GM12878 (cell line): ENCODE data around the gene NBDY. TPM values are rescaled to one million over a fixed set of nuclear protein-coding genes. Genes with fewer than 3 reads are reported as not detected.

Experiments used
- ATF3 ChIP-seq: IDR thresholded peaks from 2 replicates; pipeline ENCODE4 v1.6.1; 2011; ENCODE audit warnings: low read depth, mild to moderate bottlenecking, low read length, moderate library complexity, borderline replicate concordance; ENCODE audit errors: extremely low read depth
- BACH1 ChIP-seq: fragments of 450-650 bp; IDR thresholded peaks from 2 replicates; pipeline ENCODE4 v1.6.1; 2017; ENCODE audit warnings: mild to moderate bottlenecking, borderline replicate concordance
- CUX1 ChIP-seq: IDR thresholded peaks from 2 replicates; pipeline ENCODE4 v1.6.1; 2012; ENCODE audit warnings: improper control_type of control experiment, low read depth, low read length; ENCODE audit not compliant: insufficient replicate concordance
- GABPA ChIP-seq: IDR thresholded peaks from 2 replicates; pipeline ENCODE4 v1.6.1; 2014; ENCODE audit warnings: antibody characterized with exemption, low read depth, mild to moderate bottlenecking, inconsistent platforms
- HDAC2 ChIP-seq: fragments of 200-600 bp; sonication (generic); IDR thresholded peaks from 2 replicates; pipeline ENCODE4 v1.6.1; 2017
- IRF4 ChIP-seq: IDR thresholded peaks from 2 replicates; pipeline ENCODE4 v1.6.1; 2011; ENCODE audit warnings: low read depth, low read length
- JUND ChIP-seq: IDR thresholded peaks from 2 replicates; pipeline ENCODE4 v1.6.1; 2012; ENCODE audit warnings: low read depth, mild to moderate bottlenecking, low read length, improper control_type of control experiment, moderate library complexity
- MAX ChIP-seq: IDR thresholded peaks from 2 replicates; pipeline ENCODE4 v1.6.1; 2012; ENCODE audit warnings: low read depth, low read length, improper control_type of control experiment
- MXI1 ChIP-seq: fragments of 150-350 bp; IDR thresholded peaks from 2 replicates; pipeline ENCODE4 v1.6.1; 2011; ENCODE audit warnings: low read depth, mild to moderate bottlenecking, inconsistent platforms, low read length, improper control_type of control experiment
- MYC ChIP-seq: IDR thresholded peaks from 2 replicates; pipeline ENCODE4 v1.6.1; 2011; ENCODE audit warnings: mild to moderate bottlenecking, low read length, moderate library complexity, inconsistent platforms; ENCODE audit not compliant: insufficient read depth, insufficient replicate concordance, insufficient read length, severe bottlenecking
- NBN ChIP-seq: fragments of 450-650 bp; IDR thresholded peaks from 2 replicates; pipeline ENCODE4 v1.6.1; 2016
- NFYB ChIP-seq: IDR thresholded peaks from 2 replicates; pipeline ENCODE4 v1.6.1; 2011; ENCODE audit warnings: low read depth, mild to moderate bottlenecking, low read length, improper control_type of control experiment, moderate library complexity; ENCODE audit not compliant: insufficient read depth
- NR2C1 ChIP-seq: fragments of 450-650 bp; IDR thresholded peaks from 2 replicates; pipeline ENCODE4 v1.6.1; 2017; ENCODE audit warnings: antibody characterized with exemption, mild to moderate bottlenecking, moderate library complexity
- PML ChIP-seq: IDR thresholded peaks from 2 replicates; pipeline ENCODE4 v1.6.1; 2012; ENCODE audit warnings: low read length, inconsistent platforms
- POLR2A ChIP-seq: IDR thresholded peaks from 2 replicates; pipeline ENCODE4 v1.6.1; 2011; ENCODE audit warnings: low read depth, mild to moderate bottlenecking, low read length
- RELA ChIP-seq: fragments of 450-650 bp; IDR thresholded peaks from 2 replicates; pipeline ENCODE4 v1.8.0; 2014; ENCODE audit warnings: borderline replicate concordance; ENCODE audit not compliant: partially characterized antibody
- SMAD1 ChIP-seq: fragments of 450-650 bp; IDR thresholded peaks from 2 replicates; pipeline ENCODE4 v1.6.1; 2018; ENCODE audit warnings: mild to moderate bottlenecking, low read depth; ENCODE audit not compliant: partially characterized antibody
- SMARCA5 ChIP-seq: fragments of 450-650 bp; IDR thresholded peaks from 2 replicates; pipeline ENCODE4 v1.6.1; 2017; ENCODE audit warnings: mild to moderate bottlenecking
- SMC3 ChIP-seq: IDR thresholded peaks from 2 replicates; pipeline ENCODE4 v1.6.1; 2011; ENCODE audit warnings: low read length, improper control_type of control experiment, borderline replicate concordance
- SUPT20H ChIP-seq: IDR thresholded peaks from 2 replicates; pipeline ENCODE4 v1.6.1; 2011; ENCODE audit warnings: low read depth, mild to moderate bottlenecking, low read length, moderate library complexity, borderline replicate concordance; ENCODE audit not compliant: control insufficient read depth
- TCF12 ChIP-seq: IDR thresholded peaks from 2 replicates; pipeline ENCODE4 v1.6.1; 2011; ENCODE audit warnings: low read depth, mild to moderate bottlenecking, low read length
- TCF7 ChIP-seq: IDR thresholded peaks from 2 replicates; pipeline ENCODE4 v1.6.1; 2014; ENCODE audit warnings: antibody characterized with exemption, borderline replicate concordance
- USF1 ChIP-seq: IDR thresholded peaks from 2 replicates; pipeline ENCODE4 v1.6.1; 2011; ENCODE audit warnings: borderline replicate concordance, low read depth, mild to moderate bottlenecking, moderate library complexity, mixed read lengths, low read length; ENCODE audit not compliant: insufficient read depth; ENCODE audit errors: extremely low read length
- YBX1 ChIP-seq: fragments of 450-650 bp; IDR thresholded peaks from 2 replicates; pipeline ENCODE4 v1.6.1; 2016; ENCODE audit warnings: antibody characterized with exemption
- ZNF207 ChIP-seq: fragments of 450-650 bp; IDR thresholded peaks from 2 replicates; pipeline ENCODE4 v1.6.1; 2014; ENCODE audit warnings: antibody characterized with exemption, mild to moderate bottlenecking, borderline replicate concordance
- ZNF24 ChIP-seq: fragments of 450-650 bp; IDR thresholded peaks from 2 replicates; pipeline ENCODE4 v1.6.1; 2017; ENCODE audit warnings: antibody characterized with exemption, mild to moderate bottlenecking
- polyA plus RNA-seq, 11 experiments: library from polyadenylated mRNA; depleted of rRNA in 4 of 11; unstranded in 6 of 11; stranded (reverse) in 5 of 11; fragments of >200 nt; fragmentation: Nextera tagmentation in 4 of 11; fragmentation: Illumina TruSeq in 1 of 11; extraction: Ambion mirVana in 4 of 11; extraction: Trizol in 1 of 11; gene quantifications; 1 replicate in 1 of 11; 2 replicates in 10 of 11; pipeline versions ENCODE4 v1.2.1 to v1.2.3, GENCODE V29; 2011 to 2016; ENCODE audit warnings: inconsistent platforms in 2 of 11, missing spikeins in 2 of 11, low read depth in 1 of 11
- total RNA-seq, 4 experiments: library from RNA; depleted of rRNA in 3 of 4; stranded (reverse); fragments of >200 nt in 3 of 4; fragmentation: Illumina TruSeq in 1 of 4; extraction: Trizol in 1 of 4; gene quantifications; 2 replicates each; pipeline versions ENCODE4 v1.2.1 to v1.2.3, GENCODE V29; 2013 to 2021

NBDY gene
- total and polyA plus RNA-seq, 10 of the 15 experiments (the other 5 are each of a cell fraction or from before 2014, with no cell fraction given), result 10.8 to 122 (median 61.5) TPM

GRCh38 chrX:56763556-56764152 is 34.6 kb downstream of the NBDY start (continued):
- TF ChIP-seq NFYB (no peak), MAX (no peak), JUND (no peak), NBN (no peak), PML (no peak), TCF12 (peak; percentile 49; the same call in 1 of the 2 replicates), TCF7 (no peak), RELA (peak; percentile 51), NR2C1 (no peak), USF1 (no peak), MXI1 (no peak; the same call in 1 of the 2 replicates), MYC (no peak), GABPA (no peak), ZNF24 (no peak), ZNF207 (peak; percentile 25; the same call in 1 of the 2 replicates), SMC3 (peak; percentile 50; the same call in 1 of the 2 replicates), YBX1 (no peak), SMARCA5 (no peak), SUPT20H (no peak), BACH1 (no peak), POLR2A (no peak), IRF4 (peak; percentile 45; the same call in 1 of the 2 replicates), CUX1 (peak; percentile 65), ATF3 (no peak), HDAC2 (no peak), SMAD1 (no peak)
